GM18868 (cell line): ENCODE data around the gene AKR7A2.

ENCODE experiments used
- ATAC-seq: cut with Tn5 transposase; IDR thresholded peaks from one replicate; pipeline ENCODE4 v1.9.1; 2021; ENCODE audit warnings: mild to moderate bottlenecking, moderate library complexity; ENCODE audit not compliant: unreplicated experiment

Gene AKR7A2

DNA sequence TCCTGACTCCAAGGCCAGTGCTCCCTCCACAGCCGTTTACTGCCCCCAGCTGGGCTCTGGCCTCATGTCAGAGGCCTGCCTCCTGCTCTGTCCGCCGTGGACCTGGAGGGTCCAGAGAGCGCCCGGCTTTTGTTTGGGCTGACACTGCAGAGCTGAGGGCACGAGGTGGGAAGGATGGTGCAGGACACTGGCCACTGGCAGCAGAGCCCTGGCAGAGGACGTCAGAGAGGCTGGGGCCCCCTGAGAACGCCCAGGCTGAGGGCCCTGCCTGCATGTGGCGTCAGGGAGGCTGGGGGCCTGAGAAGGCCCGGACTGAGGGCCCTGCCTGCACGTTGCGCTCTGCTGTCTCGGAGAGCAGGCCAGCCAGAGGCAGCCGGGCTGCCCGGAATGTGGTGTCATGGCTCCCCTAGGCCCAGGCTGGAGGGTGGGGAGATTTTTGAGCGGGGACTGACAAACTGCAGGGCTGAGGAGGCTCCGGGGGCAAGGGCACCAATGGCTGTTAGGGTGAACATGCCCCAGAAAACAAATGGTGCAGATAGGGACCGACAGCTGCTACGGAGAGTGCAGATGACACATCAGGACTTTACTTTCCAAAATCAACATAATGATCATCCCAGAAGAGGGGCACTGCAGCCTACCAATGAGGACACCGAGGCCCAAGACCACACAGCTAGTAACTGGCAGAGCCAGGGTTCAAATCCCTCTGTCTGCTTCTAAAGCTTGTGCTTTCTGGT, 31.8 kb upstream of the AKR7A2 start:
- no peak for ATAC-seq

DNA sequence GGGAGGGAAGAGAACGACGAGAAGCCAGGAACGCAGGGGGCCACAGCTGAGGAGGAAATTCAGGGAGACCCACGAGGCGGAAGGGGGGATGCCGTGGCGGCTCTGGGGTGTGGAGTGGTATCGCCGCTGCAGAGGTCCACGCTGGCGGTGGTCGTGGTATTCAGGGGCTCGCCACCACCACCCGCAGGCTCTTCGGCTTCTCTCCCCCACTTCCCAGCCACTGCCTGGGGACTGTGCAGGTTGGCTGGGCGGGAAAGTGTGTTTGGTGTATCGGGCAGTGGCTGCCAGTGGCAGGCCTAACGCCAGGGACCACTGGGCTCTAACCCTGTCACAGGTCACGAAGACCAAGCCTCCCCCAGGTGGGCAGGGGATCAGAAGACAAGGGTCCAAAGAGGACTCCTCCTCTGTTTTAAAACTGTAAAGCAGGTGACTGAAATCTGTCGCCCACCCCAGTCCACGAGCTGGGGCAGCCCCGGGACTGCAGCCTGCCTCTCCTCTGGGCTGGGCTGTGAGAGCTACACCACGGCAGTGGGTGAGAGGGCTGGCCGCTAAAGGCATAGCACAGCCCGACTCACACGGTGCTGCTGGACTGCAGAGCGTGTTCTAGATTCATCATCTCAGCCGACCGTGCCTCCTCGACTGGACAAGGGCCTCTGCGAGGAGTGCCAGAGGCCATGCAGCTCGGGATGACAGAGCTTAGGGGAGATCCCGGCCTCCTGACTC, 31.1 kb upstream of the AKR7A2 start:
- no peak for ATAC-seq

DNA sequence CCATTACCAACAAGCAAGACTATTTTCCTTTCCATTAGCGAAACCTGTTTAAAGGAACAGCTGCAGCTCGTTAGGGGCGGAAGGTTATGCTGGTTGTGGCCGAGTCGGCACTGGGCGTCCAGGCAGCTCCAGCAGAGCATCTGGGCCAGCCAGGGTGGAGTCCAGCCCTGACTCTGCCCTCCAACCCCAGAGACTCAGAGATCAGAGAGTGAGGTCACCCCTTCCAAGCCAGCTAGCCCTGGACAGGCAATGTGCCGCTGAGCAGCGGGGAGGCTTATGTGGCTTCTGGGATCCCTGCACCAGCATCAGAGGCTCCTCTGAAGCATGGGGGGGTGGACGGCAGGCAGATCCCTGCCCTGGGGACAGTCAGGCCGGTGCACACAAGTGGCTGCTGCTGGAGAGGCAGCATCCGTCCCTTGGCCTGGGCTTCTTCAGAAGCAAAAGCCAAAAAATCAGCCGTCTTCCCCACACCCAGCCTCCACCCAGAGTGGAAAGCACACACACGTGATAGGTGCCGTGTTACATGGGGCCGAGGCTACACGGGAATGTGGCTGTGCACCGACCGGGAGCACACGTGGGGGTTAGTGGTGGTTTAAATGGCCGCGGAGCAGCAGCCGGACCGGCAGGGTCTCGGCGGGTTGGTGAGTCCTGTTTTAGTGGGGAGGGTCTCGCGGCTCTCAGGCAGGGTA, 30.3 kb upstream of the AKR7A2 start:
- ATAC-seq = no peak

DNA sequence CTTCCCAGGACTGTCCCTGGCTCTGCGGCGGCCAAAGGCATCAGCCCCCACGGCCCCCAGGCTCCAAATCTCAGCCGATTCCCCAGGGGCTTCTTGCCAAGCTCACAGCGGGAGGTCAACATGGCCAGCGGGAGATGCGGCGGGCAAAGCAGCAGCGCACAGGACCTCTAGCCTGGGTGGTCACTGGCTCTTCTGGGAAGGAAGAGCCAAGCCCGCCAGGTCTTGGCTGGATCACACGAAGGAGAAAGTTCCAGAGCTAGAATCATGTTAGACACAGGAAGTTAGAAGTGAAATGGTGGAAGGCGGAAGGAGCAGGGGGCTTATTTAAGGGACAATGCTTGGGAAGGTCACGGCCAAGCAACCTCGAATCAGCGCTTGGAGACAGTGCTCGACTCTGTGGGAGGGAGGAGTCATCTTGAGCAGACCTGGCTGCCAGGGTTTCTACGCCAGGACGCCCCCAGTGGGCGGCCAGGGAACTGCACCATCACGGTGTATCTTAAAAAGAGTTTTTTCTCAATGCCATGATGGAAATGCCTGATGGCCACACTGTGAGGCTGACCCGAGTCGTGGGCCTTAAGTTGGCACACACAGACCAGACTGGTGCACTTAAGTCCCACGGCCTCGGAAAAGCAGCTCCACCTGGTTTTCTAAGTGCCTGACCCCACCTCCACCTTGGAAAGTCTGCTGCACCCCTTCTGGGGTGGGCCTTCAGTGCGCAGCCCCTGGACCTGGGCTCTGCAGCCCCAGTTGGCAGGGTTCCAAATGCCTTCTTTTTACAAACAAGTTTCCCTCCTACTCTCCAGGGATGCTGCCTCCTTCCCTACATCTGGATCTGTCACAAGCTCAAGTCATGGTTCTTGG, 29.5 kb upstream of the AKR7A2 start:
- ATAC-seq = no peak

DNA sequence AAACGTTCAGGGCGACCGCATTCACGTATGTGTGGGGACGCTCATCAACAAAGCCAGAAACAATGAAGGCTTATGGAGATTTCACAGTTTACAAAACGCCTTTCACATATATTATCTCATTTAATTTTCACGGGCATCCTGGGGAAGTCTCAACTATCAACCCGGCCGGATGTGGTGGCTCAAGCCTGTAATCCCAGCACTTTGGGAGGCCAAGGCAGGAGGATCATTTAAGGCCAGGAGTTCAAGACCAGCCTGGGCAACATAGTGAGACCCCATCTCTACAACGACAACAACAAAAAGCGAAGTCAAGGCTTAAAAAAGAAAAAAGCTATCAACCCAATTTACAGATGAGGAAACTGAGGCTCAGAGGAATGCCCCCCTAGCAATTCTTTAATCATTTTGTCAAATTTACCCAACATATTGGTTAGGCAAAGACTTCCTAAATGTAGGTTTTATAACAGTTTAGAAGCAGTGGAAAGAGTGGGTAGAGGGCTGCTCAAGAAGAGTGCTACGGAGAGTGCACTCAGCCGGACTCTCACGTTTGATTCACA, 28.5 kb upstream of the AKR7A2 start:
- no peak for ATAC-seq

DNA sequence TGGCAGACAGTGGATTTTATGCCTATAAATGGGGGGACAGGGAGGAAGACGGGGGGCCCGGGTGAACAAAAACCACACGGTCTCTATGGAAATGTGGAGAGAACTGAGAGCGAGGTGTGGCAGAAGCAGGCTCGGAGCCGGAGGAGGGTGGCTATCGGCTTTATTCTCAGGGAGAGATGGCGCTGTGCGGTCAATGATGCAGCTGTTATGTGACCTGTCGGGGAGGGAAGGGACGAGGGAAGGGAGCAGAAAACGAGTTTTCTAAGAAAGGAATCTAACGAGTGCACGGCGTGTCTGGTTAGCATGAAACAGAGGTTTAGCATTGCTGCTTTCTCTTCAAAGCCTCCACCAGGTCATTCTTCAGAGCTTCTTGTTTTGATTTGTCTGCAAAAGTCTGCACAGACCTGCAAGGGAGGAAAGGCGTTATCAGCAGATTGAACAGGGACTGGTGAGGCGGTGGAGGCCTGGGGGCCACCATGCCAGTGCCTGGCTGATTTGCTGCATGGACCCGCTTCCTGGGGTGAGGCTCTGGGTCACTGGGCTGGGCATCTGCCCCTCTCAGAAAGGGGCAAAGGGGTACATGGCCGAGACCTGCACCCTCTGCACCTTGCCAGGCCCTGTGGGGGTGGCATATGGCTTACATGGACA, 27.4 kb upstream of the AKR7A2 start:
- ATAC-seq = no peak

DNA sequence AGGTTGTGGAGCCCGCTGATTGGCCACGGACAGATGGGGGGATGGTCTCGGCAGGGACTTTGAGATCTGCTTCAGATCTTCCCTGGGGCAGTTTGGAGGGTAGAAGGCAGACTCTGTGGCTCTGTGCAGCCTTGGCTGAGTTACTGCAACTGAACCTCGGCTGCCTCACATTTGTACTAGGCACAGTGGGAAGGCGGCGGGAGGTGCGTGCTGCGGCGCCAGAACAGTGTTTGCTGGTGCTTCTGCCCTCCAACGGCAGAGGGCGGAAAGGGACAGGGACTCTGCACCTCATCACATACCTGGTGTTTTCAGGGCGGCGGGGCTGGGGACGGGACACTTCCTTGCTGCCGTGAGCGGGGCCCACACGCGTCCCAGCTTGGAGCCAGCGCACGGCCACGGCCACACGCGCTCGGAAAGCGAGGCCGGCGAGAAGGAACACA, 26.4 kb upstream of the AKR7A2 start:
- ATAC-seq = no peak

DNA sequence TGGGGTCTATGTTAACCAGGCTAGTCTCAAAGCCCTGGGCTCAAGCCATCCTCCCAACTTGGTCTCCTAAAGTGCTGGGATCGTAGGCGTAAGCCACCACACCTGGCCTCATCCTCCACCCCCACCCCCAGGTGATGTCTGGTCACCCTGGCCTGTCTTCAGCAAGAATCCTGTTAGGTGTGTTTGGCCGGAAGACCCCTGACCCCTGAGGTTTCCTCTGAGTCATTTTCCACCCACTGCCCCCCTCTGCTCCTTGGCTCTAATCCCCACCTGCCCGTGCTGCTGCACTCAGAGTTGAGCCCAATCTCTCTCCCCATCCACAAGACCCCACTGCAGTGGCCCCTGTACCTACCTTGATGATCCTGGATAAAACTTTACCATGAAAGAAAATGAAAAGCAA, 25.3 kb upstream of the AKR7A2 start:
- no peak for ATAC-seq

DNA sequence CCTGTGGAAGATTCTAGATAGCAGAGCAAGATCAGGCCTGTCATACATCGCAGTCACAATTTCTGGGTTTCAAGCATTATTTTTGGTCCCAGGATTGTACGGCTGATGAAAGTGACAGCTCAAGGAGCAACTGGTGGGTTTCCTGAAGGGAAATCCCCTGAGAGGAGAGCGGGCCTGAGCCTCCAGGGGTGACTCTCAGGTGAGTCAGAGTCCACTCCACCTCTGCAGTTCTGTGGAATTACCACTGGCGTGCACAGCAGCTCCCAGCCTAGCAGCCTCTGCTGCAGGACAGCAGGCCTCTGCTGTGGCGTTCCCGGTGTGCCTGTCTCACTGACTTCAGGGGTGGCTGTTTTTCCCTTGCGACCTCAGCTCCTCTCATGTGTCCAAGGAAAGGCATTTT, 24.6 kb upstream of the AKR7A2 start:
- ATAC-seq = no peak

DNA sequence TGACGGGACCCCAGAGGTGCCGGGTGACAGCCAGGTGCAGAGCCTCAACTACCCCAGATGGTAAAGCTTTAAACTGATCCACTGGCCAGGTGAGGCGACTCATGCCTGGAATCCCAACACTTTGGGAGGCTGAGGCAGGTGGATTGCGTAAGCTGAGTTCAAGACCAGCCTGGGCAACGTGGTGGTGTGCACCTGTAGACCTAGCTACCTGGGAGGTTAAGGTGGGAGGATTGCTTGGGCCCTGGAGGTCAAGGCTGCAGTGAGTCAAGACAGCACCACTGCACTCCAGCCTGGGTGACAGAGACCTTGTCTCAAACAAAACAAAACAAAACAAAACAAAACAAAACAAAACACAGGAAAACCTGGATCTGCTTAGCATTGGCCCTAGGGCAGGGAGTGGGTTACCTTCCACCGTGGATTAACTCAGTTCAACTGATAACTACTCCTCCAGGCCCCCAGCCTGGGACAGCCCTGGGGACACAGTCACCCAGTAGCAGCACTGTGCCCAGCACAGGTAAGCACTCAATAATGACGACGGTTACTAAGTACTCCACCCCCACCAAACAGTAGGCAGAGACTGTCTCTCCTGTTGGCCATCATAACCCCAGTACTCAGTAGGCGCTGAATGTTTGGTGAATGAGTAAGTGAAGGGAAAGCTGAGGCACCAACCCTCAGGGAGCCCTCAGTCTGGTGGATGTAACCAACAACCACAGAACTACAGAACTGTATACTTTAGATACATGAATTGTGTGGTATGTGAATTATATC, 21.8 kb upstream of the AKR7A2 start:
- no peak for ATAC-seq

DNA sequence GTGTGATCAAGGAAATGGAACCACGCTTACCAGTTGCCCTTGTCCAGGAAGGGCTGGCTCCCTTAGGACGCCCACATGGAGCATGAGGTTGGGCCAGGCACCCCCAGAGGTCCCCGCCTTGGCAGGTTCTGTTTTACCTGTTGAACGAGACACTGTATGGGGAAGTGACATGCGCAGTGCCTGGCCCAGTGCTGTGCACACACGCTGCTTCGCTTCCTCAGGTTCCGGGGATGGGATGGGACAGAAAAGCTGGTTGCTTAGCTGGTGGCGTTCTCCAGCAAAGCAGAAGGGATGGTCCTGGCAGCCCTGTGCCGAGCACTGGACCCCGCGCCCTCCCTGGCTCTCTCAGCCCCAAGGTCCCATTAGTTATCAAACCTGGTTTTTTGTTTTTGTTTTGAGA, 20.9 kb upstream of the AKR7A2 start:
- no peak for ATAC-seq

DNA sequence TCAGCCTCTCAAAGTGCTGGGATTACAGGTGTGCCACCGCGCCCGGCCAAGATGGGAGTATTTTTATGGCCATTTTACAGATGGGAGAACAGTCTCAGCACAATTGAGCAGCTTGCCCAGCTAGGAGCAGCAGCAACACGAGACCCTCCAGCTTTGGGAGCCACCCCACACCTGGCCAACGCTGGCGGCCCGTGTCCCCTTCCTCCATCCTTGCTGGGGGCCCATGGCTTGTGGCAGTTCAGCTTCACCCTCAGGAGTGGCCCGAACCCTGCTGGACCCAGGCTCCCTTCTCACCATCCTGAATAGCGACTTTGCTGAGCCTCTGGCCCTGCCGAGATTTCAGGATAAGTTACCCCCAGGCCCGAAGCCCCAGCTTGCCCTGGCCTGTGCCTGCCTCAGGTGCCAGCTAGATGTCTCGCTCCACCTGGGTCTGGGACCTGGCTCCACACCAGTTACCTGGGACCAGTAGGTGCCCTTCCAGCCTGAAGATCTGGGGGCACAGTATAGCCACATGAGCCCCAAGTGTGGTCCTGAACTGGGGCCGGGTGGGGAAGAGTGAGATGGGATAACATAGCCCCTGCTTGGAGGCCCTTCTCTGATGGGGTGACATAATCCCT, 19.4 kb upstream of the AKR7A2 start:
- no peak for ATAC-seq

DNA sequence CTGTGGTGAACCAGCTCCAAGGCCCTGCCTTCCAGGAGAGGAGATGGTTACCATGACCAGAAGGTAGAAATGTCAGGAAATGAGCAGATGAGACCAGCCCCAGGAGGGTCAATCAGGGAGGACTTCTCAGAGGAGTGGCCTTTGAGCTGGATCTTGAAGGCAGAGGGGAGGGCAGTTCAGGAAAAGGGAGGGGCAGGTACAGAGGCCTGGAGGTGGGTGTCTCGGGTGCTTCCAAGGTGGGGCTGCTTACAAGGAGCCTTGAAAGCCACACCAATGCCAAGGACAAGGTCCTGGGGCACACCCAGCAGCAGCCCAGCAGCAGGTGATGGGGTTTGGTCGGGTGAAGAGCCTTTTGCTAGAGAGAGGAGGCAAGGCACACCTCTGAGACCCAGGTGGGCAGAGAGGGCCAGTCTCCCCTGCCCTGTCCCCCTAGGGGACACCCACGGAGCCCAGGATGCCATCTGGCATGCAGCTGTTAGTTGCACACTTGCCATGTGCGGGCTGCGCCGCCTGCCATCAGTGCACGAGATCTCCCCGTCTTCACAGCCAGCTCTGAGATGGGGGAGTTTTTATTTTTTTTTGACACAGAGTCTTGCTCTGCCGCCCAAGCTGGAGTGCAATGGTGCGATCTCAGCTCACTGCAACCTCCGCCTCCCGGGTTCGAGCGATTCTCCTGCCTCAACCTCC, 18.6 kb upstream of the AKR7A2 start:
- no peak for ATAC-seq

DNA sequence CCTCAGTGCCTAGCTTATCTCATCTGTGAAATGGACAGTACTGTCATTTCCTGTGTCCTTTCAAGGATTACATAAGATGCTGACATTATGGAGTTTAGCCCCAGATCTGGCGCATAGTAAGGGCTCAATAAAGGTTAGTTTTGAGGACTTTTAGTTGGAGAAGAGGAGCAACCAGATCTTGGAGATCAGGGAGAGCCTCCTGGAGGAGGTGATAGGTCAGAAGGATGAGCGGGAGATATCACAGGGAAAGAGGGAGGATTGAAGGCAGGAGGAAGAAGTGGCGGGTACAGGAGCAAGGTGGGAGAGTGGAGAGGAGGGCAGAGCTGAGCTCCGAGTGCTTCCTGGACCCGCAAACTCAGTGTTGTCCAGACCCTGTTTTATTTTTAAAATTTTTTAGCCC, 17.7 kb upstream of the AKR7A2 start:
- ATAC-seq = no peak

DNA sequence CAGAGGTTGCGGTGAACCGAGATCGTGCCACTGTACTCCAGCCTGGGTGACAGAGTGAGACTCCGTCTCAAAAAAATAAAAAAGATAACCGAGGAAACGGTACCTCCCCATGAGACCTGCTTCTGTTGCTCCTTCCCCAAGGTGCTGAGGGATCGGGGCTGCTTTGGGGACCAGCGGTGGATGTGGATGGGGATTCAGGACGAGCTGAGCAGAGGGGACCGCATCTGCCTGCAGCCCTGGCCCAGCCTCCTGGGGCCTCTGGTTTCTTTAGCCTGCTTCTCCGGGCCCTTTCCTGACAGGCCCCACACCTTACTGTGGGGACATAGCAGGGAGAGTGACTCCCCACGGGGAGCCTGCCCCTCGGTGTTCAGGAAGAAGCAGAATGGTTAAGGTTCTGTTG, 17.2 kb upstream of the AKR7A2 start:
- ATAC-seq = no peak

DNA sequence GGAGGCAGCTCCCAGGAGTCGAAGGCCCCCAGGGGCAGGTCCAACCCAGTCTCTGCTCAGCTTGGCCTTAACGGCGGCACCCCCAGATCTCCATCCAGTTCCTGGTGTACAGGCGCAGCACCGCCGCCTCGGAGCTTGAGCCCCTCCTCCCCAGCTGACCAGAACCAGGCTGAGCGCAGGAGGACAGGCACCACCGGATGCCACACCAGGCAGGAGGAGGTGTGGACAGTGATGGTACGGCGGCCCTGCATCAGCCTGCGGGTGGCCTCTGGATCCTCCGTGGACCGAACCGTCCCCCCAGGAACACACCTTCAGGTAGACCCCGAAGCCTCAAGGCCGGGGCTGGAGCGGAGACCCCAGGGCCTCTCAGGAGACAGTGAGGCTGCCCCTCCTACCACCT, 16.5 kb upstream of the AKR7A2 start:
- ATAC-seq = no peak

DNA sequence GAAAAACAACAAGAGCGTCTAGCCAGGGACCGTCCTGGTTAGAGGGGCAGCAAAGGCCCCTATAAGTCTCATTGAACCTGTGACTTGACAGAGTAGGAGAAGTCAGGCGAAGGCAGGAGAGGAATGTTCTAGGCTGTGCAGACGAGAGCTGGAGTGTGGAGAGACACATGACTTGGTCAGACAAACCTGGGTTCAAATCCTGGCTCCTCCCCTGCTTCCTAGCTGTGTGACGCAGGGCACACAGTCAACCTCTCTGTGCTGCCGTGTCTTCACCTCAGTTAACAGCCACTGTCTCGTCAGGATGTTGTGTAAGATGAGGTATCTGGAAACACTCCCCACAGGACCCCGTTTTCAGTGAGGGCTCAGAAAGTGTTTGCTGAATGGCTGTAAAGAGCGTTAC, 15.8 kb upstream of the AKR7A2 start:
- no peak for ATAC-seq

DNA sequence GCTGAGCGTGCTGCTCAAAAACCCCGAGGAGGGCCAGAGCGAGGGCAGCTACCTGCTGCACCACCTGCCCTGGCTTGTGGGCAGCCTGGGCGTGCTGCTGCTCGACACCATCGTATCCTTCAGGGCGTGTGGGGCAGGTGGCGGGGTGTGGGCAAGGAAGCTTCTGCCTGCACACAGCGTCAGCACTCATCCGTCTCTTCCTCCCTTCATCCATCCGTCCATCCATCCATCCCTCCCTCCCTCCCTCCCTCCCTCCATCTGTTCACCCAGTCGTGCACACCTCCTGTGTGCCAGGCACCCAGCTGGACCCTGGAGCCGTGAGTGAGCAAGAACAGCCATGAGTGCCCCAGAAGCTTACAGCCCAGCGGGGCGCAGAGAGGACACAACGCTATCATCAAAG, 15.4 kb upstream of the AKR7A2 start:
- no peak for ATAC-seq

DNA sequence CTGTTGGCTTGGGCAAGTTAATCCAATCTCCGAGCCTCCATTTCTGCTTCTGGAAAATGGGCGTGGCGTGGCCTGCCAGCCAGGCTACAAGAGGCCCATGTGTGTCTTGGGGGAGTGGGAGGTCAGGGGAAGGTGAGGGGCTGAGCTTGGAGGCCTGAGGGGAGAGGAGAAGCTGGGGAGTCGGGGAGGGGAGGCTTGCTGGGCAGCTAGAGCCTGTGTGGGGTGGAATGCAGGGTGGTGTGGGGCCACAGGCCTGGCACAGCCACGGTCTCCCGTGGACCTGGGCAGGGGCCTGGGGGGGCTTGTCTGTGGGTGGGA, 14.8 kb upstream of the AKR7A2 start:
- ATAC-seq = no peak
